Sigmoid colon (tissue), 4 donors: ENCODE results near the gene ANO2.

Experiments
- EP300 ChIP-seq, 4 donors: sonication (generic); formaldehyde crosslinking; IDR thresholded peaks; one replicate each; pipeline ENCODE4 v1.6.1; 2017; ENCODE audit warnings: antibody characterized with exemption in 4 of 4
- POLR2A ChIP-seq, 2 donors: fragments of 450-650 bp; IDR thresholded peaks; one replicate each; pipeline ENCODE4 v1.6.1; 2016; ENCODE audit warnings: antibody characterized with exemption in 2 of 2, mild to moderate bottlenecking in 2 of 2, moderate library complexity in 2 of 2
- POLR2AphosphoS5 ChIP-seq, 4 donors: sonication (generic); formaldehyde crosslinking; IDR thresholded peaks; one replicate each; pipeline ENCODE4 v1.6.1; 2017; ENCODE audit warnings: antibody characterized with exemption in 4 of 4
- TF ChIP-seq, protein P1 (sequence below), 4 experiments: fragments of 450-650 bp in 3 of 4; fragments of 200-600 bp in 1 of 4; IDR thresholded peaks; one replicate each; pipeline ENCODE4 v1.5.1; 2016 to 2019; ENCODE audit warnings: antibody characterized with exemption in 4 of 4, mild to moderate bottlenecking in 3 of 4, moderate library complexity in 2 of 4

DNA sequence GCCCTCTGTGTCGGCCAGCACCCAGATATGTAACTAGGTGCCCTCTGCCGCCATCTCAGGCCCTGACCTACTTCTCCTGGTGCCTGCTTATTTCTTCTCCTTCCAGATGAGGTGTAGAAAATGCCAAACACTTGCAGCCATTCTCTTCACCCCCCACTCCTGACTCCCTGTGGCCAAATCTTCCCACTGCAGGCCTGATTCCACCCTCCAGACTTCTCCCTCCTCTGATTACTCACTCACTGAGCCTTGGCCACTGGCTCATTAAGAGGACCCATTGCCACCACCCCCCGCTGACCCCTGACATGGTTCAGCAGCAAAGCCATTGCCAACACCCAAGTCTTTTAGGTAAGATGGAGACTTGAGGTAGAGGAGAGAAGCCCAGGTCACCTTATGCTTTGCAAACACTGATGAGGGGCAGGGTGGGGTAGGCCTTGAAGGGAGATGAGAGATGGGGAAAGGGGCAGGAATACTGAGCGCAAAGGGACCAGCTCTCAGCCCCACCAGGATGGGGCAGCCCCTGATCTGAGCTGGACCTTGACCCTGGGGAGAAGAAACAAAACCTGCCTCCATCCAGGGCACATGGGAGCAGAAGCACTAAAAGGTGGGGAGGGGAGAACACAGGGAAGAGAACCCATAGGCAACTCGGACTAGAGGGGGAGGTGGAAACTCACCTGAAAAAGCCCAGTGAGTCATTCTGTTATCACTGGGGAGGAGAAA lies 25.1 kb upstream of the ANO2 start:
- no peak for TF ChIP-seq POLR2A (IDR thresholded peaks at IDR 0.05)
- TF ChIP-seq, protein P1, sequence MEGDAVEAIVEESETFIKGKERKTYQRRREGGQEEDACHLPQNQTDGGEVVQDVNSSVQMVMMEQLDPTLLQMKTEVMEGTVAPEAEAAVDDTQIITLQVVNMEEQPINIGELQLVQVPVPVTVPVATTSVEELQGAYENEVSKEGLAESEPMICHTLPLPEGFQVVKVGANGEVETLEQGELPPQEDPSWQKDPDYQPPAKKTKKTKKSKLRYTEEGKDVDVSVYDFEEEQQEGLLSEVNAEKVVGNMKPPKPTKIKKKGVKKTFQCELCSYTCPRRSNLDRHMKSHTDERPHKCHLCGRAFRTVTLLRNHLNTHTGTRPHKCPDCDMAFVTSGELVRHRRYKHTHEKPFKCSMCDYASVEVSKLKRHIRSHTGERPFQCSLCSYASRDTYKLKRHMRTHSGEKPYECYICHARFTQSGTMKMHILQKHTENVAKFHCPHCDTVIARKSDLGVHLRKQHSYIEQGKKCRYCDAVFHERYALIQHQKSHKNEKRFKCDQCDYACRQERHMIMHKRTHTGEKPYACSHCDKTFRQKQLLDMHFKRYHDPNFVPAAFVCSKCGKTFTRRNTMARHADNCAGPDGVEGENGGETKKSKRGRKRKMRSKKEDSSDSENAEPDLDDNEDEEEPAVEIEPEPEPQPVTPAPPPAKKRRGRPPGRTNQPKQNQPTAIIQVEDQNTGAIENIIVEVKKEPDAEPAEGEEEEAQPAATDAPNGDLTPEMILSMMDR (IDR thresholded peaks at IDR 0.05): no peak
- no peak for TF ChIP-seq EP300 (IDR thresholded peaks at IDR 0.05)
- TF ChIP-seq POLR2AphosphoS5 (IDR thresholded peaks at IDR 0.05): no peak
